ENCODE results near the gene DESI1.
"Not testable (repeated sequence)": the region's sequence is repeated elsewhere in the genome, so short reads cannot be mapped to it uniquely, and the experiment has no call there.

Gene DESI1

GRCh38 chr22:41597635-41597953 is 23.2 kb downstream of the DESI1 start:
- FAIRE-seq = no peak
- no peak for DNase-seq (ENCODE audit: insufficient read length, low spot score)
- TF ChIP-seq, protein P1, sequence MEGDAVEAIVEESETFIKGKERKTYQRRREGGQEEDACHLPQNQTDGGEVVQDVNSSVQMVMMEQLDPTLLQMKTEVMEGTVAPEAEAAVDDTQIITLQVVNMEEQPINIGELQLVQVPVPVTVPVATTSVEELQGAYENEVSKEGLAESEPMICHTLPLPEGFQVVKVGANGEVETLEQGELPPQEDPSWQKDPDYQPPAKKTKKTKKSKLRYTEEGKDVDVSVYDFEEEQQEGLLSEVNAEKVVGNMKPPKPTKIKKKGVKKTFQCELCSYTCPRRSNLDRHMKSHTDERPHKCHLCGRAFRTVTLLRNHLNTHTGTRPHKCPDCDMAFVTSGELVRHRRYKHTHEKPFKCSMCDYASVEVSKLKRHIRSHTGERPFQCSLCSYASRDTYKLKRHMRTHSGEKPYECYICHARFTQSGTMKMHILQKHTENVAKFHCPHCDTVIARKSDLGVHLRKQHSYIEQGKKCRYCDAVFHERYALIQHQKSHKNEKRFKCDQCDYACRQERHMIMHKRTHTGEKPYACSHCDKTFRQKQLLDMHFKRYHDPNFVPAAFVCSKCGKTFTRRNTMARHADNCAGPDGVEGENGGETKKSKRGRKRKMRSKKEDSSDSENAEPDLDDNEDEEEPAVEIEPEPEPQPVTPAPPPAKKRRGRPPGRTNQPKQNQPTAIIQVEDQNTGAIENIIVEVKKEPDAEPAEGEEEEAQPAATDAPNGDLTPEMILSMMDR (IDR thresholded peaks at IDR 0.05; ENCODE audit: insufficient read depth, missing control alignments) = no peak

DNA sequence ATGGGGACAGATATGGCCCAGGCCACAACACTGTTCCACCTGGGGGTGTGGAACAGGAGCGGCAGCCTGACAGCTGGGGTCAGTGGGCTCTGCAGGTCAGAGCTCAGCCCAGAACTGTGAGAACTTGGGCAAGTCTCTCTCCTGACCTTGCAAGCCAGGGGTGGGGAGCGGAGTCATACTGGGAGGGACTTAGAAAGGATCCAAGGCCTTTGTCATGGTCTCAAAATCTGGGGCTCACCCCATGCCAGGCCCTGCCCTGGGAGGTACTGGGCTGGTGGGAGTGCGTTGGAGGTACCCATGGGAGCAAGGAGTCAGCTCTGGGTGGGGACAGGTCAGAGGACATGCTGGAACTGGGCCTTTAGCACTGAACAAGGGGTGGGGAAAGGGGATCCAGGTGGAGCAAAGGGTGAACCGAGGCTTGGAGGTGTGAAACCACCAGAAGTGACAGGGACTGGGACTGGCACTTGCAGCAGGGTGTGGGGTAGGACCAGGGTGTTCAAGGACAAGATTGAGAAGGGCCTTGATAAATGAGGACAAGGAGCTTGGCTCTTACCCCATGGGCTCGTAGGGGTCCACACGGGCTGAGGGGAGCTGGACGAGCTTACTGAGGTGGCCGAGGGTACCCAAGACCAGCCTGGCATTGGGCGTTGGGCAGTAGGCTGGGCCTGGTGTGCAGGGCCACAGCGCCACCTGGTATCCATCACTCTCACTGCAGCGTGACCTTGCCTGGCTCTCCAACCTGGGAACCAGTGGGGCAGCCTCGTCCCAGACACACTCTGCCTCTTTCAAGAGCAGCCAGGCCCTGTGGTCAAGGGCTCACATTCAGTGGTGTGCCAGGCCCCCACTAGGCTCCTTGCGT is 23.8 kb downstream of the DESI1 start:
- FAIRE-seq (no peak), DNase-seq (ENCODE audit: insufficient read length, low spot score) (no peak)
- TF ChIP-seq, protein P1 (IDR thresholded peaks at IDR 0.05; ENCODE audit: insufficient read depth, missing control alignments) = peak; percentile 67

- DNase-seq (ENCODE audit: insufficient read length, low spot score) (no peak), FAIRE-seq (no peak)
- TF ChIP-seq, protein P1 (IDR thresholded peaks at IDR 0.05; ENCODE audit: insufficient read depth, missing control alignments) = no peak
These were observed 25.1 kb downstream of the DESI1 start for GRCh38 chr22:41595703-41596102.

GRCh38 chr22:41593336-41593960 is 27.4 kb downstream of the DESI1 start:
- FAIRE-seq = not testable (repeated sequence)

DNA sequence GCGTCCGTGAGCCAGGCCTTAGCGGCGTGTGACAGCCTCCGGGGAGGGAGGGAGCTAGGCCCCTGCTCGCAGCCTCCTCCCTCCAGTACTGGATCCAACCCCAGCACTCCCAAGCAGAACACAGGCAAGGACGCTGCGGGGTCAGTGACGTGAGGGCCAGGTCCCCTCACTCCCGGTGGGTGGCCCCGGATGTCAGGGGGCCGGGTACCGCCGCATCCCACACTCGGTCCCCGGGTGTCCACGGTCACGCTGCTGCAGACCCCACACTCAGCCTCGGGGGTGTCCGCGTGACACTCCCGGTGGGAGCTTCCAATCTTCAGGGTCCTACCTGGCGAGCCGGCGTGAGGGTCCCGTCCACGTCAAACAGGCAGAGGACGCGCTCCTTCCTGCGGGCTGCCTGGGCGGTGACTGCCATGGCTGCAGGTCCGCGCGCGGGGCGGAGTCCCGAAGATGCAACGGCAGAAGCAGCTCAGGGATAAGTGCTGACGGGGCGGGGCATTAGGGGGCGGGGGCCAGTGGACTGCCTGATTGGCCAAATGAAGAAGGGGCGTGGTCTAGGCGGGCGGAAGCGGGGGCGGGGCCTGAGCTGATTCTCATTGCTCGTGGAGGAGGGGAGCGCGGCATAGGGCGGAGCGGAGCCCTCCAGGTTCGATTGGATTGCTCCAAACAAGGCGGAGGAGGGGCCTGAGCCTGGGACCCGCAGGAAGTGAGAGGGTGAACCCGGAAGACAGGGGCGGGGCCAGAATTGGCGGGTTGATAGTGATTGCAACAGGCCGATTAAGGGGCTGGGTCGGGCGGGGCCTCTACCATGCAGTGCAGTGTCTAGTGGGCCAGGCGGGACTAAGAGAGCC is 31.2 kb downstream of the DESI1 start, which contains the start of gene PMM1:
Gene PMM1 (minus strand): TSS at position 450 of the 851 bp plus-strand sequence. CDS start 35 bp downstream, at position 415.
- DNase-seq (ENCODE audit: insufficient read length, low spot score) (peak; percentile 88), FAIRE-seq (no peak)
- TF ChIP-seq, protein P1 (IDR thresholded peaks at IDR 0.05; ENCODE audit: insufficient read depth, missing control alignments) = no peak

More at GRCh38 chr22:41593336-41593960, 27.4 kb downstream of the DESI1 start:
- not testable (repeated sequence) for DNase-seq (ENCODE audit: insufficient read length, low spot score)

- TF ChIP-seq, protein P1 (IDR thresholded peaks at IDR 0.05; ENCODE audit: insufficient read depth, missing control alignments) = no peak
- no peak for FAIRE-seq
- no peak for DNase-seq (ENCODE audit: insufficient read length, low spot score)
These were observed 33.5 kb downstream of the DESI1 start for GRCh38 chr22:41587347-41587723.

DNA sequence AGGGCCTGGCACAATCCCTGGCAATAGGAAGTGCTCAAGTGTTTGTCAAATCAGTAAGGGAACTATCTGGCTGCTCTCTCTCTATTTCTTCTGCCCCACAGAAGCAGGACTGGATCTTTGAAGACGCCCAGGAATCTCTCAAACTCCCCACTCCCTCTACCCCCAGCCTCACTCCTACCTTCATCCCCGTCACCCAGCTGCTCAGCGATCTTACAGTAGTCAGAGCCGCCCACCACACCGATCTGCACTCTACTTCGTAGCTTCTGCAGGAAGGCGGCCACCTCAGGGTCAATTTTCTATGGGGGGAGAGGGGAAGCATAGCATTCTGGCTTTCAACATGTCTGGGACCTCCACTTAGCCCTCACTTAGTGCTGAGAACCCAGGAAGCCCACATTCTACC is 34.9 kb downstream of the DESI1 start:
- TF ChIP-seq, protein P1 (IDR thresholded peaks at IDR 0.05; ENCODE audit: insufficient read depth, missing control alignments) = no peak
- DNase-seq (ENCODE audit: insufficient read length, low spot score) (no peak), FAIRE-seq (no peak)
